Kidney (tissue), 14 donors: ENCODE measurements around the gene P4HTM. TPM values are rescaled to one million over a fixed set of nuclear protein-coding genes. Genes with fewer than 3 reads are reported as not detected.

ENCODE experiments used
- DNase-seq, 5 donors: peaks; one replicate each; pipeline ENCODE4 v3.0.0-alpha.2; 2013 to 2020
- FAIRE-seq: peaks from 2 replicates; lab custom pipeline; 2012; peaks lifted over from hg19 to GRCh38; lab: Jason Lieb, UNC
- H3K27ac ChIP-seq, 2 donors: one replicate each; pipeline ENCODE4 v1.7.0; 2013; ENCODE audit warnings: low read depth in 2 of 2, low read length in 2 of 2, inconsistent platforms in 1 of 2
- H3K27me3 ChIP-seq: one replicate; pipeline ENCODE4 v1.7.1; 2013; ENCODE audit warnings: low read length, inconsistent platforms; ENCODE audit not compliant: control insufficient read depth, insufficient read depth
- H3K36me3 ChIP-seq, 3 donors: one replicate each; pipeline versions ENCODE4 v1.7.0 to v1.7.1; 2013; ENCODE audit warnings: low read length in 3 of 3, control low read depth in 1 of 3, inconsistent platforms in 1 of 3; ENCODE audit not compliant: insufficient read depth in 3 of 3, control insufficient read depth in 2 of 3
- H3K4me1 ChIP-seq, 3 donors: one replicate each; pipeline versions ENCODE4 v1.7.0 to v1.7.1; 2013; ENCODE audit warnings: low read length in 3 of 3, inconsistent platforms in 1 of 3, low read depth in 1 of 3; ENCODE audit not compliant: control insufficient read depth in 2 of 3, insufficient read depth in 2 of 3
- H3K4me3 ChIP-seq, 3 donors: one replicate each; pipeline versions ENCODE4 v1.7.0 to v1.8.1; 2013; ENCODE audit warnings: low read length in 3 of 3, control low read depth in 1 of 3, inconsistent platforms in 1 of 3
- H3K9ac ChIP-seq, 3 donors: one replicate each; pipeline versions ENCODE4 v1.7.0 to v1.7.1; 2013; ENCODE audit warnings: low read length in 3 of 3, control low read depth in 1 of 3, inconsistent platforms in 1 of 3
- H3K9me3 ChIP-seq, 3 donors: one replicate each; pipeline versions ENCODE4 v1.7.0 to v1.7.1; 2013; ENCODE audit warnings: low read length in 3 of 3, control low read depth in 1 of 3, inconsistent platforms in 1 of 3; ENCODE audit not compliant: control insufficient read depth in 2 of 3, insufficient read depth in 1 of 3
- intact Hi-C: fragments of 100-400 bp; cut with DNase I; formaldehyde crosslinking; loops from one replicate; pipeline ENCODE4 v1.11.1; 2022
- polyA plus RNA-seq: library from polyadenylated mRNA; stranded (reverse); fragments of 350-450 nt; fragmentation: Illumina TruSeq; extraction: RNeasy Lipid Tissue Mini Kit (QIAGEN cat#74804); gene quantifications from one replicate; pipeline ENCODE4 v1.2.3, GENCODE V29; 2014; ENCODE audit warnings: low read depth, low replicate concordance; ENCODE audit not compliant: insufficient read depth
- total RNA-seq: library from RNA; stranded (reverse); fragmentation: NEBNext Ultra II Directional; extraction: Animal tissue kit (Norgen Biotek cat#: 25700); gene quantifications from one replicate; pipeline ENCODE4 v1.2.1, GENCODE V29; 2021
- TF ChIP-seq, protein P1 (sequence below): IDR thresholded peaks from 3 replicates; pipeline ENCODE4 v1.5.1; 2012; ENCODE audit warnings: mild to moderate bottlenecking, moderate library complexity, borderline replicate concordance; ENCODE audit not compliant: insufficient read depth; ENCODE audit errors: extremely low read depth
- donor health status: control.
- donor health status: control.
- donor health status: control.
- donor health status: control.
- donor health status: control.
- donor health status: DM: yes; HTN: yes; CAD: no.
- donor health status: Normal renal cell carcinoma (clear cell type).

Gene P4HTM
- total and polyA plus RNA-seq, 2 donors from 2014 or later, result 63.7 to 72.6 TPM

DNA sequence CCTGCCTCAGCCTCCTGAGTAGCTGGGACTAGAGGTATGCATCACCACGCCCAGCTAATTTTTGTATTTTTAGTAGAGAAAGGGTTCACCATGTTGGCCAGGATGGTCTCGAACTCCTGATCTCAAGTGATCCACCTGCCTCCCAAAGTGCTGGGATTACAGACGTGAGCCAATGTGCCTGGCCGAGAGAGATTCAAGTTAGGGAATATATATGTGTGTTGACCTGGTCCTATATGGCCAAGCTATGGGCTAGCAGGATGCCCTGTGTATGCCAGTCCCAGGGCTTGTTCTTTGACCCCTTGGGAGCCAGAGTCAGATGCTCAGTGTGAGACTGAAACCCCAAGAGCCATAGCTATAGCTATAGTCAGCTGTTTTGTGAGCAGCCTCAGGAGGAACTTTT lies 33.7 kb downstream of the P4HTM start:
- no peak for DNase-seq
- no peak for FAIRE-seq
- Histone ChIP-seq H3K9me3 (no peaks in the 10 kb centered on the region), H3K9ac (no peak overlapping the region), H3K4me1 (peaks cover 0 to 29% (median 14%) of the 10 kb centered on the region in 3 donors), H3K4me3 (no peak overlapping the region), H3K27me3 (no peaks in the 10 kb centered on the region), H3K36me3 (peaks cover 7 to 34% (median 19%) of the 10 kb centered on the region in 3 donors), H3K27ac (no peak overlapping the region)
- TF ChIP-seq, protein P1, sequence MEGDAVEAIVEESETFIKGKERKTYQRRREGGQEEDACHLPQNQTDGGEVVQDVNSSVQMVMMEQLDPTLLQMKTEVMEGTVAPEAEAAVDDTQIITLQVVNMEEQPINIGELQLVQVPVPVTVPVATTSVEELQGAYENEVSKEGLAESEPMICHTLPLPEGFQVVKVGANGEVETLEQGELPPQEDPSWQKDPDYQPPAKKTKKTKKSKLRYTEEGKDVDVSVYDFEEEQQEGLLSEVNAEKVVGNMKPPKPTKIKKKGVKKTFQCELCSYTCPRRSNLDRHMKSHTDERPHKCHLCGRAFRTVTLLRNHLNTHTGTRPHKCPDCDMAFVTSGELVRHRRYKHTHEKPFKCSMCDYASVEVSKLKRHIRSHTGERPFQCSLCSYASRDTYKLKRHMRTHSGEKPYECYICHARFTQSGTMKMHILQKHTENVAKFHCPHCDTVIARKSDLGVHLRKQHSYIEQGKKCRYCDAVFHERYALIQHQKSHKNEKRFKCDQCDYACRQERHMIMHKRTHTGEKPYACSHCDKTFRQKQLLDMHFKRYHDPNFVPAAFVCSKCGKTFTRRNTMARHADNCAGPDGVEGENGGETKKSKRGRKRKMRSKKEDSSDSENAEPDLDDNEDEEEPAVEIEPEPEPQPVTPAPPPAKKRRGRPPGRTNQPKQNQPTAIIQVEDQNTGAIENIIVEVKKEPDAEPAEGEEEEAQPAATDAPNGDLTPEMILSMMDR, result no peak
- intact Hi-C loops, result no loop called here

DNA sequence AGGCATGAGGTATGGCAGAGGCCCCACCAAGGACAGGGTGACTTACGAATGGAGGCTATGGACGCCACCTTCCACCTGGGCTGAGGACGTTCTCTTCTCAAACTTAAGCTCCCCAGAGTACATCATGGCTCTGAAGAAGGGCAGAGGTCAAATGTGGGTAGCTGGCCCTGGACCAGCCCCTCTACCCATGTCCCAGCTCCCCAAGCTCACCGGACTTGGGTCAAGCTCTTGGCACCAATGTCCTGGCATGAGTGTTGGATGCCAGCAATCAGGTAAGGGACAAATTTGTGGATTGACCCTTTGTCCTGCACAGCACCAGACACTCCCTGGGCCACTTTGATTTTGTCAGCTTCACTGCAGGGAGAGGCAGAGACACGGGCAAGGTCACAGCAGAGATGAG lies 34.4 kb downstream of the P4HTM start:
- TF ChIP-seq, protein P1, result no peak
- Histone ChIP-seq H3K4me1 (peaks cover 0 to 33% (median 16%) of the 10 kb centered on the region in 3 donors), H3K27me3 (no peaks in the 10 kb centered on the region), H3K36me3 (peaks cover 7 to 34% (median 19%) of the 10 kb centered on the region in 3 donors), H3K27ac (no peak overlapping the region), H3K9me3 (no peaks in the 10 kb centered on the region), H3K9ac (no peak overlapping the region), H3K4me3 (no peak overlapping the region)
- DNase-seq (no peak), FAIRE-seq (no peak)
- intact Hi-C loops, result no loop called here

DNA sequence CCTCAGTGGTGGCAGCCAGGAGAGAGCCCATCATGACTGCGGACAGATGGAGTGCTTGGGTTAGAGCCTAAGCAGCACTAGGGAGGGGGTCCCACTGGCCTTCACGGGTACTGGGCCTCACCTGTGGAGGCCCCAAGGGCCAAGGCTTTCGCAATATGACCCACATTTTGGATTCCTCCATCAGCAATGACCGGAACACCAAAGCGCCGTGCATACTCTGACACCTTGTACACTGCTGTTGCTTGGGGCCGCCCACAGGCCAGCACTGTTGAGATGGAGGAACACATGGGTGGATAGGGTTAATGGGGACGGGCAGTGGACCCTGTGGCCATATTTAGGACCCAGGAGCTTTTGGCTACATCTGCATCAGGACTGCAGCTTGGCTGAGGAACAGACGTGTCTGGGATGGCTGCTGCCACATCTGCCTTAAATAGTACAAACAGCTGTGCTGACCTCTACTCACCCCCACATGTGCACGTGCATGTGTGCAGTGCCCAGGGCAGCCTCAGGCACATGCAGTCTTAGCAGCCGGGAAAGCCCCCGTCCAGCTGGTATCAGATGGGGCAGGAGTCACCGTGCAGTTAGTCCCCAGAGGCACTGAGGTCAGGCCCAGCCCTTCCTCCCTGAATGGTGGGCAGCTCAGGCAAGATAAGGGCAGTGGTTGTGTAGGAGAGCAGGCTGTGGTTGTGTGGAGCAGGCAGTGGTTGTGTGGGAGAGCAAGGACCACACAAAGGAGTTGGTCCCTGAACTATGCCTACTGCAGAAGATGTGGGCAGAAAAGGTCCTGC lies 35.2 kb downstream of the P4HTM start:
- Histone ChIP-seq H3K9ac (no peak overlapping the region), H3K27ac (no peak overlapping the region), H3K27me3 (no peaks in the 10 kb centered on the region), H3K4me3 (no peak overlapping the region), H3K4me1 (peaks cover 0 to 31% (median 13%) of the 10 kb centered on the region in 3 donors), H3K36me3 (peaks cover 7 to 39% (median 19%) of the 10 kb centered on the region in 3 donors), H3K9me3 (no peaks in the 10 kb centered on the region)
- FAIRE-seq (no peak), DNase-seq (peak in 1 of 5 donors; percentile 49)
- intact Hi-C loops, result no loop called here
- TF ChIP-seq, protein P1, result no peak
